Measurements from ENCODE around the gene ZFHX2. TPM values are rescaled to one million over a fixed set of nuclear protein-coding genes. Genes with fewer than 3 reads are reported as not detected.

Gene ZFHX2
- total RNA-seq, 1 donor: 0.36 TPM

DNA sequence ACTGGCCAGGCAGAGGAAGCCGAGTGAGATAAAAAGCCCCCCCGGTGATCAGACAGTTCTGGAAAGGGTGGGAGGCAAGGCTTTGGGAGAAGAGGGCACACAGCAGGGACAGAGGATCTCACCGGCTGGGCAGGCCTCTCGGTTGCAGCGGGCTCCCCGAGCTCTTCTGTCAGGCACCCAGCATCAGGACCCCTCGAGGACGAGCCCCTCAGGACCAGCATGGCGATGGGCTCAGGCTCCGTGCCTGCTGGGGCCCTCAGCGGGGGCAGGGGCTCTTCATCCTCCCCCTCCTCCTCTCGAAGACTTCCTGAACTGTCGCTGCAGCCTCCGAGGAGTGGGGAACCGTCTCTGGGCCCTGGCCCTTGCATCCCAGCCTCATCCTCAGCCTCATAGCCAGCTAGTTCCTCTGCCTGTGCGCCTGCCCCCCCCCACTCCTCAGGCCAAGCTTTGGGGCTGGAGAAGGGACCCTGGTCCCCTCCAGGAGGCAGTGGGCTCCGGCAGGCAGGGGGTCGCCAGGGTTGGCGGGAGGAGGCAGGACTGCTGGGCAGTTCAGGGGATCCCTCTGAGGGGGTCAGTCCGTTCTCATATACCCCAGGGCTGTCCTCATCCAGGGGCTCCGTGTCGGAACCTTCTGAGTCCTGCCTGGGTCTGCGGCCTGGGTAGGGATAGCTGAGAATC, 19.4 kb upstream of the ZFHX2 start:
- TF ChIP-seq, protein P1, sequence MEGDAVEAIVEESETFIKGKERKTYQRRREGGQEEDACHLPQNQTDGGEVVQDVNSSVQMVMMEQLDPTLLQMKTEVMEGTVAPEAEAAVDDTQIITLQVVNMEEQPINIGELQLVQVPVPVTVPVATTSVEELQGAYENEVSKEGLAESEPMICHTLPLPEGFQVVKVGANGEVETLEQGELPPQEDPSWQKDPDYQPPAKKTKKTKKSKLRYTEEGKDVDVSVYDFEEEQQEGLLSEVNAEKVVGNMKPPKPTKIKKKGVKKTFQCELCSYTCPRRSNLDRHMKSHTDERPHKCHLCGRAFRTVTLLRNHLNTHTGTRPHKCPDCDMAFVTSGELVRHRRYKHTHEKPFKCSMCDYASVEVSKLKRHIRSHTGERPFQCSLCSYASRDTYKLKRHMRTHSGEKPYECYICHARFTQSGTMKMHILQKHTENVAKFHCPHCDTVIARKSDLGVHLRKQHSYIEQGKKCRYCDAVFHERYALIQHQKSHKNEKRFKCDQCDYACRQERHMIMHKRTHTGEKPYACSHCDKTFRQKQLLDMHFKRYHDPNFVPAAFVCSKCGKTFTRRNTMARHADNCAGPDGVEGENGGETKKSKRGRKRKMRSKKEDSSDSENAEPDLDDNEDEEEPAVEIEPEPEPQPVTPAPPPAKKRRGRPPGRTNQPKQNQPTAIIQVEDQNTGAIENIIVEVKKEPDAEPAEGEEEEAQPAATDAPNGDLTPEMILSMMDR (IDR thresholded peaks at IDR 0.05; ENCODE audit: insufficient read depth, low read length): no peak
- no peak overlapping the region for H3K4me3 ChIP-seq (ENCODE audit: low read depth, low read length)
- no peak for DNase-seq (ENCODE audit: low read depth)

DNA sequence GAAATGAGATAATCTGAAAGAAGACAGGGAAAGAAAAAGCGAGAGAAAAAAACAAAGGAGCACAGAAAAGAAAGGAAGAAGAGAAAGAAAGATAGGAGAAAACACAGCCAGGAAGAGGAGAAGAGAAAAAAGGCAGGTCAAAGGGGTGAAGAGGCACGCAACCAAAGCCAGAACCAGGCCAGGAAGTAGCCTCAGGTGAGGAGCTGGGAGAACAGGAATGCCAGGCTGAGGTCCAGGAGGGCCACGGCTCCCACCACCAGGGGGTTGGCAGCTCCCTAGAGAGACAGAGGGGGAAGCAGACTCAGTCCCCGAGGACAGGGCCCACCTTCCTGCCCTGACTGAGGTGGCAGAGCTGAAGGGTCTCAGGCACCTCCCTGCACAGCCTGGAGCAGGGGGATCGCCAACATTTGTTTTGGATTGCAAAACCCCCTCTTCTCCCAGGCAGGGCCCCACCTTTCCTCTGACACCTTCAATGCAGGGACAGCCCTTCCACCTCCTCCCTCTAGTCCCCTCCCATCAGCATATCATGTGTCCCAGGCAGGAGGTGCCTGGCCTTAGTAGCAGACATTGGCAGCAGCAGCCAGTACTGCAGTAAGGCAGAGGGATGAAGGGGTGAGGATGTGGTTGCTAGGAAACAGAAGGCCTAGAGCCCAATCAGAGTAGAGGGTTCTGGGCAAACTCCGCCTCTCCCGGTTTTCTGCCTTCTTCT, 18.0 kb upstream of the ZFHX2 start:
- DNase-seq (ENCODE audit: low read depth): no peak
- H3K4me3 ChIP-seq (ENCODE audit: low read depth, low read length): no peak overlapping the region
- TF ChIP-seq, protein P1 (IDR thresholded peaks at IDR 0.05; ENCODE audit: insufficient read depth, low read length): no peak

DNA sequence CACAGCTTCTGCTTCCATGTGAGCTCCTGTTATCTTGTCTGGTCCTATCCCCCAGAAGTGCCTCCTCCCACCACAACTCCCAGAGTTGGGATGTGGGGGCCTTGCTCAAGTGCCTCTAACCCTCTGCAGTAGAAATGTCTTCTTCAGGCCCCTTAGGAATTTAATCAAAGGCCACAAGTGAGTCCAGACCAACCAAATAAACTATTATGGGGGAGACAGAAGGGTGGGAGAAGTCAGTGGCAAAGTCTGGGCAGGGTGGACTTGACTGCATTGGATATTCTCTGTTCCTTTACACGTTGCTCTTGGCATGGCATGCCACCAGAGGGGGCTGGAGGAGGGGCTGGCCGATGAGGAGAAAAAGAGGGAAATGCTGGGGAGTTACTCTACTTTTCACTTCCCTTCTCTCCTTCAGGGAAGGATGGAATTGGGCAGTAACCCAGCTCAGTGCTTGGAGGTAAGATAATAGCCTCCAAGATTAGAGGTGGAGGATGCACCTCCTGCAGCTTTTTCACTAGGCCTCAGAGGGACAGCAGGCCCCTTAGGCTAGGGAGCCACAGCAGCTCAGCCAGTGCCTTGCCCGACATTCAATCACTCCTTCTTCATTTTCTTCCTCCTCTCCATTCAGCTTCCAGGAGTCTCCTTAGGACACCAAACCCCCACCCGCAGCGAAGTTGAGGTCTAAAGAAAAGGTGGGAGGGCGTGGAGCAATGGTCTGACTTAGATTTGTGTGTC, 17.2 kb upstream of the ZFHX2 start:
- no peak for DNase-seq (ENCODE audit: low read depth)
- TF ChIP-seq, protein P1 (IDR thresholded peaks at IDR 0.05; ENCODE audit: insufficient read depth, low read length): peak; percentile 26
- H3K4me3 ChIP-seq (ENCODE audit: low read depth, low read length): no peak overlapping the region

DNA sequence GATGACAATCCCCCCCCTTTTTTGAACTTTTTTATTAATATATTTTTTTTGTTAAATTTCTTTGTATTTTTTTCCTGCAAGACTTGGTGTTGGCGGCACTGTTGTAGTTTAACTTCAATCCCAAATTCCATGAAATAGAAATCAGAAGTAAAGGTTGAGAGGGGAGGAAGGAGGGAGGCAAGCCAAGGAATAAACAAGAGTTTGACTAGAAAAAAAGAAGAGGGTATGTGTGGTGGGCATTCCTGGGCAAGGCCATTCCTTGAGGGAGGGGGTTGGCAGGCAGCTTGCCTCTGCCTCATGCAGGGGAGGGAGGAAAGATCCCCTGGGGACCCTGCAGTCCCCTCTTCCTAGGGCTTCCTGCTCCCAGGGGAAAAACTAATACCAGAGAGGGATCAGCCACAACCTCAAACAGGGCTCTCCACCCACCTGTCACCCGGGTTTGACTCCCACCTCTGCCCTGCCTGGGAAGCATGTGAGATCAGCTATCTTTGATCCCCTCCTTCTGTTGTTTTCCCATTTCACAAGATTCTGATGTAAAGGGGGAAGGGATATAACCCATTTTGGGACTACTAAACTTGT, 16.5 kb upstream of the ZFHX2 start:
- TF ChIP-seq, protein P1 (IDR thresholded peaks at IDR 0.05; ENCODE audit: insufficient read depth, low read length): no peak
- H3K4me3 ChIP-seq (ENCODE audit: low read depth, low read length): no peak overlapping the region
- no peak for DNase-seq (ENCODE audit: low read depth)

DNA sequence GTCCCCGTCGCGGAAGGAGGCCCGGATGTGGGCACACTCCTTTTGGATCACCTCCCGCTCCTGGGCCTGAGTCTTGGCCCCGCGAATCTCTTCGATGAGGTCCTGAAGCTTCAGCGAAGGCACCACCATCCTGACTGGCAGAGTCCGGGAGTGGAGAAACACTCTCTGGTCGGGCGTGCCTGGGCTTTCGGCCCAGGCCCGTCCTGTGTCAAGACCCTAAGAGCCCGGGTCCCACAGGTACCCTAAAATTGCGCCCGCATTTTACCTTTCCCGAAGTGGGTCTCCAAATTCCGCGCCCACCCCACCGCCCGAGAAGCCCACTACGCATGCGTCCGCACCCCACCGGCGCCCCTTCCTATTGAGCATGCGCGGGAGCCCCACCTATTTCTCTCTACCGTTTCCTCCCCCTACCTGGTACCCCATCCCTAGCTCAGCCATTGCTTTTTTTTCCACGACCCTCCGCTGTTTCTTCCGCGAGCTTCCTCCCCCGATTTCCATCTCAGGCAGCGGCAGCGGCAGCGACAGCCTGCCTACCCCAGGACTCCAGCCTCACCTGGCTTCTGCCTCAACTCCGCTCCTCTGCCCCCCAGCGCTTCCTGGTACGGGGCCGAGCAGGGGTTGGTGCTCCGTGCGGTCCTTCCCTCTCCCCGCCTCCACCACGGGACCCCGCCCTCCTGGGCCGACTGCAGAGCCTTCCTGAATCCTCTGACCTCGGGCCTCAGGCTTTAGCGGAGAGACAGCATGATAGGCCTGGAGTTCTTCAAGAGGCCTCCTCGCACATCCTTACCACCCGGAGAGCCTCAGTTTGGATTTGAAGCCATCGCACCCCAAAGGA, 15.8 kb upstream of the ZFHX2 start, which contains the start of gene AP1G2:
Gene AP1G2 (minus strand): TSS at position 606 of the 835 bp plus-strand sequence. CDS start 477 bp downstream, at position 129.
- TF ChIP-seq, protein P1 (IDR thresholded peaks at IDR 0.05; ENCODE audit: insufficient read depth, low read length): no peak
- peak; percentile 38 for DNase-seq (ENCODE audit: low read depth)
- peak within 1 kb of the TSS; percentile 67 for H3K4me3 ChIP-seq (ENCODE audit: low read depth, low read length)

DNA sequence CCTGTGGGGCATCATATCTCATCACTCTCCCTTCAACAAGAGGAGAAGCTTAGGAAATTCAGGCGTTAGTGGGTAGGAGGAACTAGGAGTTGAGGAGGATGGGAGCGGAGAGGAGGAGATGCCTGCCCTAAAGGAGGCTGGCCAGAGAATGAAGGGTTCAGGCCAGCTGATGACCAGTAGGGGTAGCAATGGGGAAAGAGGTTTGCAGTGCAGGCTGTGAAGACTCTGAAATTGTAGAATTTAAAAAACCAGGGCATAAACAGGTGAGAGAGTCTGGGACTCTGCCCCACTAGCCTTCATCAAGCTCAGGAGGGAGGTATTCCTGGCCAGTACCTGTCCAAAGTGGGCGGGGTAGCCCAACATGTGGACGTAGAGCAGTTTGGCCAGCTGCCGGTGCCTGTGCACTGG, 15.2 kb upstream of the ZFHX2 start:
- TF ChIP-seq, protein P1 (IDR thresholded peaks at IDR 0.05; ENCODE audit: insufficient read depth, low read length): peak; percentile 37
- peak; percentile 29 for DNase-seq (ENCODE audit: low read depth)
- H3K4me3 ChIP-seq (ENCODE audit: low read depth, low read length): peak overlapping the region; percentile 67

Data from fibroblast of the aortic adventitia (primary cell).